DND-41 (cell line): Measurements from ENCODE around the gene DPF3.

Experiments
- CTCF ChIP-seq: IDR thresholded peaks from 2 replicates; pipeline ENCODE4 v1.5.1; 2012; ENCODE audit warnings: borderline replicate concordance, low read length, moderate library complexity, mild to moderate bottlenecking; ENCODE audit not compliant: poor library complexity, severe bottlenecking; ENCODE audit errors: extremely low read depth
- EZH2 ChIP-seq: IDR thresholded peaks from 3 replicates; pipeline ENCODE4 v1.6.1; 2012; ENCODE audit warnings: borderline replicate concordance, low read depth, mild to moderate bottlenecking, moderate library complexity, low read length, inconsistent platforms; ENCODE audit not compliant: severe bottlenecking

DNA sequence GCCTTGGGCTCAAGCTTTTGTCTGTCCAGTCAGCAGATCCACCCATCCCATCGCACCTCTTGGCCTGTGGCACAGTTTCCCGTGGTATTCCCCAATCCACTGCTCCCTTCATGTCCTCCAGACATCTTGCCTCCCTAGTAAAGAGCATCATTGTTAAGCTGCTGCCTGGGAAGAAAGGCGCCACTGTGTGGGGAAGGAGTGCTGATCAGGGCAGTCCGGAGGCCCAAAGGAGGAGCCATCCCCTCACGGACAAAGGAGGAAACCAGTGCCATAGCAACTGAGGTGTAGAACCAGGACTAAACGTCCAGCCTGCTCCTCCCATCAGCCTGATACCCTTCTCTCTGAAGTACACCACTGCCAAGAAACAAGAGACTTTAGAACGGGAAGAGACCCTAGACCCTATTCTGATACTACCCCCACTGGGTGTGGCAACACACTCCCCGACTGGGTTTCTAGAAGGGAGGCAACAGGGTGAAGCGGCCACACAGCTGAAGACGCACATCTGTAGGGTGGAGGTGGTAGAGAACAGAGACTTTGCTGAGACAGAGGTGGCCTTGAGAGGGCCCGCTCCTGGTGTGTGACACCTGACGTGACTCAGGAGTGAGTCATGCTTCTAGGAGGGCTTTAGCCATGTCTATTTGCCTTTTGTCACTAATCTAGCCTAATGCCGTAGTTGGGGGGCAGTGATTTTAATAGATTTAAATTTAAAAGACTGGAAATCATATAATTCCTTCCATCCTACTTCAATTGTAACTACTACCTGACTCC, 185.0 kb downstream of the DPF3 start:
- no peak for TF ChIP-seq CTCF
- TF ChIP-seq EZH2: no peak
